ENCODE data around the gene MSN. TPM values are rescaled to one million over a fixed set of nuclear protein-coding genes. Genes with fewer than 3 reads are reported as not detected.
"Not testable (repeated sequence)": the region's sequence is repeated elsewhere in the genome, so short reads cannot be mapped to it uniquely, and the experiment has no call there.

MSN gene
- total and polyA plus RNA-seq, 2 experiments from 2014 or later = 268 to 281 TPM

DNA sequence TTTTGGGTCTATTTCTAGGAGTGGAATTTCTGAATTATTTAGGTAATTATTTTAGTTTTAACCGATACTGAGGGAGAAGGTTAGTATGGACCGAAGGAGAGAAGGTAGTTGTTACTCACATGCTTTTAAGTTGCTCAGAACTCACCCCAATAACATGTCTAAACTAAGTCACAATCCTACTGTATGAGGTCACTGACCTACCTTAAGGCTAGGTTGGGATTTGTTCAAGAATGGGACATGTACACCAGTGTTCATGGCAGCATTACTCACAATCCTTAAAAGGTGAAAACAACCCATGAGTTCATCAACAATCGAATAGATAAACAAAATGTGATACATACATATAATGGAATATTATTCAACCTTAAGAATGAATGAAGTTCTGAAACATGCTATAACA lies 90.5 kb downstream of the MSN start:
- in situ Hi-C loops (cut with MboI) = no loop called here
- Histone ChIP-seq H3K4me1 (ENCODE audit: insufficient read depth) (no peaks in the 10 kb centered on the region), H3K9ac (no peak overlapping the region), H3K27me3 (replicated peaks; ENCODE audit: insufficient read depth) (no peaks in the 10 kb centered on the region), H3F3A (ENCODE audit: insufficient read depth) (no peaks in the 10 kb centered on the region), H2AFZ (no peak overlapping the region), H3K4me2 (ENCODE audit: unreplicated experiment) (no peak overlapping the region), H3K36me3 (ENCODE audit: low read depth) (no peaks in the 10 kb centered on the region), H3K9me3 (ENCODE audit: low read depth) (no peaks in the 10 kb centered on the region), H3K9me2 (ENCODE audit: insufficient read depth) (no peaks in the 10 kb centered on the region), H3K4me3 (no peak overlapping the region), H4K20me1 (ENCODE audit: insufficient read depth) (no peaks in the 10 kb centered on the region), H3K27ac (no peak overlapping the region), H3K79me2 (ENCODE audit: insufficient read depth) (no peaks in the 10 kb centered on the region)
- TF ChIP-seq EZH2 (IDR thresholded peaks at IDR 0.05; ENCODE audit: insufficient read depth, poor library complexity, severe bottlenecking) (no peak), EZH2phosphoT487 (IDR thresholded peaks at IDR 0.05; ENCODE audit: insufficient read depth, low read depth) (no peak)
- no peak for DNase-seq
- WGBS, 2 experiments (ENCODE audit: low coverage in 1 of 2, low lambda C conversion rate in 2 of 2, missing lambda C conversion rate in 2 of 2) = 67 to 74% methylated on average over 3 of the region's 3 CpGs

DNA sequence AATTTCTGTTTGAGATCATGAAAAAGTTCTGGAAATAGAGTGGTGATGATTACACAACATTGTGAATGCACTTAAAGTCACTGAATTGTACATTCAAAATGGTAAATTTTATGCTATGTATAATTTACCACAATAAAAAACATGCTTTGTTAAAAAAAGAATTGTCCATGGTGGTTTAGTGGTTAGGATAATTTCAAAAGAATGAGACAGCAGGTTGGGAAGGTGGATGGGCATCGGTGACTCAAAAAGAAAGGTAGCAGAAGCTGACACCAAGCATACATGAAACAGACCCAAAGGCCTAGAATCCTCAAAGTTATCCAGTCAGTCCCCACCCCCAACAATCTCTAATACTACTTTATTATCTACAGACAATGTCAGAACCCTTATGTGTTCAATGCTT lies 91.1 kb downstream of the MSN start:
- no peaks in the 10 kb centered on the region for H3K36me3 ChIP-seq (ENCODE audit: low read depth)
- H3K27ac ChIP-seq = no peak overlapping the region
- WGBS, 2 experiments (ENCODE audit: low coverage in 1 of 2, low lambda C conversion rate in 2 of 2, missing lambda C conversion rate in 2 of 2) = 14 to 25% methylated on average over 1 of the region's 1 CpG
- H3F3A ChIP-seq (ENCODE audit: insufficient read depth) = no peaks in the 10 kb centered on the region
- no peaks in the 10 kb centered on the region for H3K79me2 ChIP-seq (ENCODE audit: insufficient read depth)
- in situ Hi-C loops (cut with MboI) = no loop called here
- H3K9me2 ChIP-seq (ENCODE audit: insufficient read depth) = no peaks in the 10 kb centered on the region
- H3K9me3 ChIP-seq (ENCODE audit: low read depth) = no peaks in the 10 kb centered on the region
- H3K4me2 ChIP-seq (ENCODE audit: unreplicated experiment) = no peak overlapping the region
- no peak for DNase-seq
- H3K27me3 ChIP-seq (replicated peaks; ENCODE audit: insufficient read depth) = no peaks in the 10 kb centered on the region
- H2AFZ ChIP-seq = no peak overlapping the region
- no peak overlapping the region for H3K4me3 ChIP-seq
- H3K4me1 ChIP-seq (ENCODE audit: insufficient read depth) = no peaks in the 10 kb centered on the region
- TF ChIP-seq EZH2phosphoT487 (IDR thresholded peaks at IDR 0.05; ENCODE audit: insufficient read depth, low read depth) (no peak), EZH2 (IDR thresholded peaks at IDR 0.05; ENCODE audit: insufficient read depth, poor library complexity, severe bottlenecking) (no peak)
- H3K9ac ChIP-seq = no peak overlapping the region
- H4K20me1 ChIP-seq (ENCODE audit: insufficient read depth) = no peaks in the 10 kb centered on the region

DNA sequence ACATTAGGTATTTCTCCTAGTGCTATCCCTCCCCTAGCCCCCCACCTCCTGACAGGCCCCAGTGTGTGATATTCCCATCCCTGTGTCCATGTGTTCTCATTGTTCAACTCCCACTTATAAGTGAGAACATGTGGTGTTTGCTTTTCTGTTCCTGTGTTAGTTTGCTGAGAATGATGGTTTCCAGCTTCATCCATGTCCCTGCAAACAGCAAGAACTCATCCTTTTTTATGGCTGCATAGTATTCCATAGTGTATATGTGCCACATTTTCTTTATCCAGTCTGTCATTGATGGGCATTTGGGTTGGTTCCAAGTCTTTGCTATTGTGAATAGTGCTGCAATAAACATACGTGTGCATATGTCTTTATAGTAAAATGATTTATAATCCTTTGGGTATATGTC lies 92.1 kb downstream of the MSN start:
- H3K79me2 ChIP-seq (ENCODE audit: insufficient read depth); H3F3A ChIP-seq (ENCODE audit: insufficient read depth); H4K20me1 ChIP-seq (ENCODE audit: insufficient read depth); H3K9me3 ChIP-seq (ENCODE audit: low read depth); DNase-seq; H3K9me2 ChIP-seq (ENCODE audit: insufficient read depth); H3K4me3 ChIP-seq; H3K4me1 ChIP-seq (ENCODE audit: insufficient read depth); H3K27ac ChIP-seq; in situ Hi-C loops (cut with MboI); H3K9ac ChIP-seq; H2AFZ ChIP-seq; H3K27me3 ChIP-seq (replicated peaks; ENCODE audit: insufficient read depth); H3K36me3 ChIP-seq (ENCODE audit: low read depth); H3K4me2 ChIP-seq (ENCODE audit: unreplicated experiment): not testable (repeated sequence)
- WGBS, 2 experiments (ENCODE audit: low coverage in 1 of 2, low lambda C conversion rate in 2 of 2, missing lambda C conversion rate in 2 of 2) = 43 to 57% methylated on average over 1 of the region's 1 CpG

DNA sequence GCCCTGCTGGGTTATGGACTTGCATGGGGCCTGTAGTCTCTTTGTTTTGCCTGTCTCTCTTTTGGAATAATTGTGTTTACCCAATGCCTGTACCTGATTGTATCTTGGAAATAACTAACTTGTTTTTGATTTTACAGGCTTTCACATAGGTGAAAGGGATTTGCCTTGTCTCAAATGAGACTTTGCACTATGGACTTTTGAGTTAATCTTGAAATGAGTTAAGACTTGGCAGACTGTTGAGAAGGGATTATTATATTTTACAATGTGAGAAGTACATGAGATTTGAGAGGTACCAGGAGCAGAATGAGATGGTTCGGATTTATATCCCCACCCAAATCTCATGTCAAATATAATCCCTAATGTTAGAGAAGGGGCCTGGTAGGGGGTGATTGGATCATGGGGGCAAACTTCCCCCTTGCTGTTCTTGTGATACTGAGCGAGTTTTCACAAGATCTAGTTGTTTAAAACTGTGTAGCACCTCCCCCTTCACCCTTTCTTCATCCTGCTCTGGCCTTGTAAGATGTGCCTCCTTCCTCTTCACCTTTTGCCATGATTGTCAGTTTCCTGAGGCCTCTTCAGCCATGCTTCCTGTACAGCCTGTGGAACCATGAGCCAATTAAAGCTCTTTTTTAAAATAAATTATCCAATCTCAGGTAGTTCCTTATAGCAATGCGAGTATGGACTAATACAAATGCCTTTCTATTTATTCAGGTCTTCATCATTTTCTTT lies 102.3 kb downstream of the MSN start:
- Histone ChIP-seq H3K27me3 (replicated peaks; ENCODE audit: insufficient read depth) (no peaks in the 10 kb centered on the region), H3K9me3 (ENCODE audit: low read depth) (no peaks in the 10 kb centered on the region), H3K4me3 (no peak overlapping the region), H3K36me3 (ENCODE audit: low read depth) (no peaks in the 10 kb centered on the region), H3K4me2 (ENCODE audit: unreplicated experiment) (no peak overlapping the region), H2AFZ (no peak overlapping the region), H4K20me1 (ENCODE audit: insufficient read depth) (no peaks in the 10 kb centered on the region), H3K79me2 (ENCODE audit: insufficient read depth) (no peaks in the 10 kb centered on the region), H3F3A (ENCODE audit: insufficient read depth) (no peaks in the 10 kb centered on the region), H3K4me1 (ENCODE audit: insufficient read depth) (no peaks in the 10 kb centered on the region), H3K9ac (no peak overlapping the region), H3K27ac (no peak overlapping the region), H3K9me2 (ENCODE audit: insufficient read depth) (no peaks in the 10 kb centered on the region)
- DNase-seq = no peak
- 36 to 49% methylated on average over 3 of the region's 3 CpGs for WGBS, 2 experiments (ENCODE audit: low coverage in 1 of 2, low lambda C conversion rate in 2 of 2, missing lambda C conversion rate in 2 of 2)
- TF ChIP-seq EZH2 (IDR thresholded peaks at IDR 0.05; ENCODE audit: insufficient read depth, poor library complexity, severe bottlenecking) = no peak
- no peak for TF ChIP-seq EZH2phosphoT487 (IDR thresholded peaks at IDR 0.05; ENCODE audit: insufficient read depth, low read depth)
- in situ Hi-C loops (cut with MboI) = no loop called here

DNA sequence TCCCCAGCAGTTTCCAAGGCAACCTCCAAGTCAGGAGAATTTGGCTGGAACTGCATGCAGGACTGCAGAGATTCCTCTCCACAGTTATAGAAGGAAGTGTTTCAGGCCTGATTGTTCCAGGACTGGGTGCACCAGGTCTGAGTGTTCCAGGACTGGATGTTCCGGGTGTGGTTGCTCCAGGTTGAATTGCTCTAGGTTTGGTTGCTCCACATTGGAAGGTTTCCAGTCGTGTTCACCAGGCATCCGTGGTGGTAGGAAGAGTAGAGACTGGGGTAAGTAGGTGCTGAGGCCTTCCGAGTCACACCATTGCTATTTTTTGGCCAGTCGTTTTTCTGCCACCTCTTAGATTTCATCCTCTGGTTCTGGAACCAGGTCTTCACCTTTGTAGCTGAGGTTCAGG lies 105.4 kb downstream of the MSN start:
- no peaks in the 10 kb centered on the region for H3K9me3 ChIP-seq (ENCODE audit: low read depth)
- H3F3A ChIP-seq (ENCODE audit: insufficient read depth) = no peaks in the 10 kb centered on the region
- no peak overlapping the region for H3K27ac ChIP-seq
- no peaks in the 10 kb centered on the region for H3K36me3 ChIP-seq (ENCODE audit: low read depth)
- H3K9ac ChIP-seq = no peak overlapping the region
- no peak overlapping the region for H2AFZ ChIP-seq
- H3K79me2 ChIP-seq (ENCODE audit: insufficient read depth) = no peaks in the 10 kb centered on the region
- WGBS, 2 experiments (ENCODE audit: low coverage in 1 of 2, low lambda C conversion rate in 2 of 2, missing lambda C conversion rate in 2 of 2) = 0 to 28% methylated on average over 2 to 5 of the region's 5 CpGs
- H3K4me2 ChIP-seq (ENCODE audit: unreplicated experiment) = no peak overlapping the region
- TF ChIP-seq EZH2 (IDR thresholded peaks at IDR 0.05; ENCODE audit: insufficient read depth, poor library complexity, severe bottlenecking) (no peak), EZH2phosphoT487 (IDR thresholded peaks at IDR 0.05; ENCODE audit: insufficient read depth, low read depth) (no peak)
- no peaks in the 10 kb centered on the region for H3K9me2 ChIP-seq (ENCODE audit: insufficient read depth)
- no peak for DNase-seq
- in situ Hi-C loops (cut with MboI) = no loop called here
- H3K4me1 ChIP-seq (ENCODE audit: insufficient read depth) = no peaks in the 10 kb centered on the region
- no peaks in the 10 kb centered on the region for H4K20me1 ChIP-seq (ENCODE audit: insufficient read depth)
- no peak overlapping the region for H3K4me3 ChIP-seq
- H3K27me3 ChIP-seq (replicated peaks; ENCODE audit: insufficient read depth) = no peaks in the 10 kb centered on the region

All from GM23248 (cell line).